Measurements from ENCODE around the gene PACSIN2.

The PACSIN2 gene

GRCh38 chr22:42901790-42902508, 113.0 kb downstream of the PACSIN2 start:
- DNase-seq, result peak; percentile 21

- no peak for DNase-seq
Observed at GRCh38 chr22:42897960-42898359, 117.0 kb downstream of the PACSIN2 start.

GRCh38 chr22:42895541-42895981, 119.4 kb downstream of the PACSIN2 start:
- peak; percentile 63 for DNase-seq

- peak; percentile 79 for DNase-seq
Observed at GRCh38 chr22:42895087-42895486, 119.9 kb downstream of the PACSIN2 start.

GRCh38 chr22:42893371-42894150, 121.4 kb downstream of the PACSIN2 start:
- peak; percentile 7 for DNase-seq

GRCh38 chr22:42892571-42893316, 122.2 kb downstream of the PACSIN2 start:
- peak; percentile 40 for DNase-seq

GRCh38 chr22:42892156-42892555, 122.8 kb downstream of the PACSIN2 start:
- DNase-seq, result peak; percentile 18

GRCh38 chr22:42891696-42892095, 123.3 kb downstream of the PACSIN2 start:
- DNase-seq, result no peak

GRCh38 chr22:42891008-42891407, 123.9 kb downstream of the PACSIN2 start:
- DNase-seq, result no peak

- peak; percentile 94 for DNase-seq
Observed at GRCh38 chr22:42889304-42889703, 125.6 kb downstream of the PACSIN2 start.

GRCh38 chr22:42887523-42888507, 127.1 kb downstream of the PACSIN2 start:
- DNase-seq, result no peak

GRCh38 chr22:42887120-42887519, 127.8 kb downstream of the PACSIN2 start:
- DNase-seq, result no peak

- no peak for DNase-seq
Observed at GRCh38 chr22:42885446-42885845, 129.5 kb downstream of the PACSIN2 start.

GRCh38 chr22:42884616-42885375, 130.2 kb downstream of the PACSIN2 start:
- no peak for DNase-seq

- DNase-seq, result no peak
Observed at GRCh38 chr22:42883970-42884369, 131.0 kb downstream of the PACSIN2 start.

GRCh38 chr22:42883121-42883520, 131.8 kb downstream of the PACSIN2 start:
- no peak for DNase-seq

GRCh38 chr22:42881982-42882656, 132.8 kb downstream of the PACSIN2 start:
- DNase-seq, result no peak

GRCh38 chr22:42881298-42881697, 133.7 kb downstream of the PACSIN2 start:
- DNase-seq, result no peak

- no peak for DNase-seq
Observed at GRCh38 chr22:42880815-42881214, 134.1 kb downstream of the PACSIN2 start.

- no peak for DNase-seq
Observed at GRCh38 chr22:42879371-42880021, 135.5 kb downstream of the PACSIN2 start.

All from suppressor macrophage treated with lipopolysaccharide for 4 hours (primary cell).